Stimulated activated CD8-positive, alpha-beta memory T cell treated with anti-CD3 and anti-CD28 coated beads, Interleukin-7, amount 100 ng/mL, for 4 hours (primary cell): Measurements from ENCODE around the gene SELENOT.
"Not testable (repeated sequence)": the region's sequence is repeated elsewhere in the genome, so short reads cannot be mapped to it uniquely, and the experiment has no call there.

ENCODE experiments used
- DNase-seq, 2 donors: peaks; one replicate each; pipeline ENCODE4 v3.0.0-alpha.2; 2020; ENCODE audit warnings: low read depth in 2 of 2

Gene SELENOT

GRCh38 chr3:150603153-150603979 is at the start of gene SELENOT:
SELENOT (plus strand) TSS chr3:150603321; CDS start chr3:150603363, 42 bp downstream.
- peak; percentile 86 to 90 for DNase-seq

- DNase-seq = no peak
These were observed 47.2 kb upstream of the SELENOT start for GRCh38 chr3:150555859-150556436.

GRCh38 chr3:150556792-150557191 is 46.3 kb upstream of the SELENOT start:
- DNase-seq = no peak

- no peak for DNase-seq
These were observed 45.4 kb upstream of the SELENOT start for GRCh38 chr3:150557725-150558124.

GRCh38 chr3:150564243-150564642 is 38.9 kb upstream of the SELENOT start:
- no peak for DNase-seq

- no peak for DNase-seq
These were observed 35.8 kb upstream of the SELENOT start for GRCh38 chr3:150567328-150567727.

GRCh38 chr3:150577855-150578254 is 25.3 kb upstream of the SELENOT start:
- no peak for DNase-seq

GRCh38 chr3:150581174-150581573 is 21.9 kb upstream of the SELENOT start:
- DNase-seq = no peak

- DNase-seq = no peak
These were observed 20.5 kb upstream of the SELENOT start for GRCh38 chr3:150582620-150583019.

- no peak for DNase-seq
These were observed 20.1 kb upstream of the SELENOT start for GRCh38 chr3:150583028-150583427.

GRCh38 chr3:150588027-150588830 is 14.9 kb upstream of the SELENOT start:
- DNase-seq = no peak

GRCh38 chr3:150589759-150590158 is 13.4 kb upstream of the SELENOT start:
- DNase-seq = no peak

- DNase-seq = no peak
These were observed 9.0 kb upstream of the SELENOT start for GRCh38 chr3:150594150-150594549.

GRCh38 chr3:150597646-150598045 is 5.5 kb upstream of the SELENOT start:
- no peak for DNase-seq

GRCh38 chr3:150599611-150600297 is 3.4 kb upstream of the SELENOT start:
- no peak for DNase-seq

GRCh38 chr3:150600647-150601530 is 2.2 kb upstream of the SELENOT start:
- not testable (repeated sequence) for DNase-seq

- DNase-seq = no peak
These were observed 532 bp upstream of the SELENOT start for GRCh38 chr3:150602426-150603152.

- DNase-seq = no peak
These were observed 829 bp downstream of the SELENOT start for GRCh38 chr3:150603980-150604319.

- no peak for DNase-seq
These were observed 3.0 kb downstream of the SELENOT start for GRCh38 chr3:150605998-150606641.
